ENCODE results near the gene ISCA1.

ISCA1 gene

DNA sequence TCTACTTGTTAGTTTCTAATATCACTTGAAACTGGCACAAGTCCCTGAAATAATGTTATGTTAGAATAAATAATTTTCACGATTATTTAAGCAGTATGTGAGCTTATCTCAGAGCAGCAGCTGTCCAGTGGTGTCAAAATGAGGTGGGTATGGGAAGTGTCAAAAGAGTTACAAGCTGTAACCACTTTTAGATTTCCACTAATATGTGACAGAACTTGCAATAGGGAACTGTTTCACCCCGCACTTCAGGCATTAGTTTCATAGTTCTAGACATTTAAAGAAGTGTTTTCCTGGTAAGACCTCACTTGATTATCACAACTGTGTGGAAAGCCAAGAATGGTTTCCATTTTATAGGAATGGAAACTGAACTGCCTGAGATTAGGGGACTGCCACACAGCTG, 2.9 kb upstream of the ISCA1 start:
- no peak for DNase-seq (ENCODE audit: low spot score)

DNA sequence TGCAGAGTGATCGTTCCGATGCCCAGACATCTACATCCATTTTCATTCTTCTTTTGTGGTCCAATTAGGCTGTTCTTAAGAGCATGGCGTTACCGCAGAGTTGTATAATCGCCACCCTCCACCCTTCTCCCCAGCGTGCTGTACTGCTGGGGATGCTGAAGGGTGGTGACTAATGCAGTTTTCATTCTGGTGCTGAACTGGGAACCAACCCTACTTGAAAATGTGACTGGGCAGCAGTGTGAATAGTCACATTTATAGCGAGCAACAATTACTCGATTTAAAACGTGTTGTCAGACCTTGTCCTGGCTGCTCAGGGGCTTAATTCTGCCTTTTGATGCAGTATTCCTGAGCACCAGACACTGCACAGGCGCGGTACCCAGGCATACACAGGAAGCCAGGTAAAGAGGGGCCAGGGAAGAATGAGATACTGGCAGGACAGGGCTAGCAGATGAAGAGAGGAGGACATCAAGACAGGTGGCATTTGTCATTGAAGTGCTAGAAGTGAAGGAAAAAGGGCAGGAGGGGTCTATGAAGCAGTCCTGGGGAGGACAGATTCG, 719 bp upstream of the ISCA1 start:
- peak; percentile 82 for DNase-seq (ENCODE audit: low spot score)

DNA sequence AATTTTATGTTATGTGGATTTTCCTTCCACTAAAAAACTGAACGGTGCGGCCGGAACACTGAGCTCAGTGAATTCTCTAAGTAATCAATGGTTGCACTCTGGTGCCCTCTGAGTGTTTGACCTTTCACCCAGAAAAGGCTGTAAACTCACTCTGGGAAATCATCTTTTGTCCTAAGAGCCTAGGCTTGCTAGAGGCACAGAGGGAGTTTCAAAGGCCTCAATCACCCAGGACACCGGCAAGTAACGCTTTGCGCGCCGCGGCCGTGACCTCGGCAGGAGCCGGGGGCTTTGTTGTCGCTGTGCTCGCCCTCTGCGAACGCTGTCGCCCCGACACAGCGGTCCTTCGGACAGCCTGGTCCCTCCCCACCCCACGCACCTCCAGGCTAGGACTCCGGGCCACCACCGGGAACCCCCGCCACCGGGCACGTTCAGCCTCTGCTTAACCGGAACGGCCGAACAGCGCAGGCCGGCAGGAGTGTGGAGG, 703 bp downstream of the ISCA1 start:
- no peak for DNase-seq (ENCODE audit: low spot score)

DNA sequence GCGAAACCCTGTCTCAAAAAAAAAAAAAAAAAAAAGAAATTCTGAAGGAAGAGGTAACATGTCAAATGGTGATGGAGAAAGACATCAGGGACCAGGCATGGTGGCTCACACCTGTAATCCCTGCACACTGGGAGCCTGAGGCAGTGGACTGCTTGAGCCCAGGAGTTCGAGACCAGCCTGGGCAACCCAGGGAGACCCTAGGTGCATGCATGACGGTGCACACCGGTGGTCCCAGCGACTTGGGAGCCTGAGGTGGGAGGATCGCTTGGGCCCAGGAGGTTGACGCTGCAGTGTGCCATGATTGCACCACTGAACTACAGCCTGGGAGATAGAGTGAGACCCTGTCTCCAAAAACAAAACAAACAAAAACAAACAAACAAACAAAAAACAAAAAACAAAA, 1.8 kb downstream of the ISCA1 start:
- DNase-seq (ENCODE audit: low spot score), result no peak

DNA sequence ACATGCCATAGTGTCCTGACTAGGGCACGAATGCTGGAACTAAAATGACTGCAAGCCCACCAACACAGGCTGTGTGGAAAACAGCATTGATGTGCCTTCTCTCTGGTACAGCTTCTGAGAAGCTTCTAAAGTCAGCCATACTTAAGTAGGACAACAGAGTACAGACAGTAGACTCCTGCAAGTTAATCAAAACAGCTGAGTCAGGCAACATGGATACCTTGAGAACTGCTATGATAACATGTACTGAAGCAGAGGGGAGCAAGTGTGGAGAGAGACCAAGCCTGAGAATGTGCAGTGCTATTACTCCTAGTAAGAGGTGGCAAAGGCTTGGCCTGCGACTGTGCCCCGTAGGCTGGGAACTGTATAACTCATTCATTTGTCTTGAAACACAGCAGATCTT, 2.5 kb downstream of the ISCA1 start:
- DNase-seq (ENCODE audit: low spot score), result no peak

DNA sequence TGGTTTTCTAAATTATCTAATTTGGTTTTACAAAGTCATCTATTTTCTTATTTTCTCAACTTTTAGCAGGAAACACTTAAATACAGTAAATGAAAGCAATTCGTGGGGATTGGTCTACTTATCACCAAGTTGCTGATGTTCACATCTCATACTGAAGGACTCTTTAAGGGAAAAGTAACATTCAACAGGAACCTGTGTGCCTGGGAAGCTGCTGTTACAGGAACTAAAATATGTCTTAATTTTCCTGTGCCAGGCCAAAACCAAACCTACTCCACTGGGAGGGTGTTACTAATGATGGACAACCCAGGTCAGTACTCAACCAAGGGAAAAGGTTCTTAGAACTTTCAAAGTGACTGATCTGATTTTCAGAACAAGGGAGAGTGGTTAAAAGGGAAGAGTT, 5.3 kb downstream of the ISCA1 start:
- DNase-seq (ENCODE audit: low spot score), result no peak

DNA sequence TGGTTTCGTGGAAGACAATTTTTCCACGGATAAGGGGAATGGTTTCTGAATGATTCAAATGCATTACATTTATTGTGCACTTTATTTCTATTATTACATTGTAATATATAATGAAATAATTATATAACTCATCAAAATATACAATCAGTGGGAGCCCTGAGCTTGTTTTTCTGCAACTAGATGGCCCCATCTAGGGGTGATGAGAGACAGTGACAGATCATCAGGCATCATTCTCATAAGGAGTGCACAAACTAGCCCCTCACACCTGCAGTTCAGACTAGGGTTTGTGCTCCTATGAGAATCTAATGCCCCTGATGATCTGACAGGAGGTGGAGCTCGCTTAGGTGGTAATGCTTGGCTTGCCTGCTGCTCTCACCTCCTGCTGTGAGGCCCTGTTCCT, 6.4 kb downstream of the ISCA1 start:
- no peak for DNase-seq (ENCODE audit: low spot score)

DNA sequence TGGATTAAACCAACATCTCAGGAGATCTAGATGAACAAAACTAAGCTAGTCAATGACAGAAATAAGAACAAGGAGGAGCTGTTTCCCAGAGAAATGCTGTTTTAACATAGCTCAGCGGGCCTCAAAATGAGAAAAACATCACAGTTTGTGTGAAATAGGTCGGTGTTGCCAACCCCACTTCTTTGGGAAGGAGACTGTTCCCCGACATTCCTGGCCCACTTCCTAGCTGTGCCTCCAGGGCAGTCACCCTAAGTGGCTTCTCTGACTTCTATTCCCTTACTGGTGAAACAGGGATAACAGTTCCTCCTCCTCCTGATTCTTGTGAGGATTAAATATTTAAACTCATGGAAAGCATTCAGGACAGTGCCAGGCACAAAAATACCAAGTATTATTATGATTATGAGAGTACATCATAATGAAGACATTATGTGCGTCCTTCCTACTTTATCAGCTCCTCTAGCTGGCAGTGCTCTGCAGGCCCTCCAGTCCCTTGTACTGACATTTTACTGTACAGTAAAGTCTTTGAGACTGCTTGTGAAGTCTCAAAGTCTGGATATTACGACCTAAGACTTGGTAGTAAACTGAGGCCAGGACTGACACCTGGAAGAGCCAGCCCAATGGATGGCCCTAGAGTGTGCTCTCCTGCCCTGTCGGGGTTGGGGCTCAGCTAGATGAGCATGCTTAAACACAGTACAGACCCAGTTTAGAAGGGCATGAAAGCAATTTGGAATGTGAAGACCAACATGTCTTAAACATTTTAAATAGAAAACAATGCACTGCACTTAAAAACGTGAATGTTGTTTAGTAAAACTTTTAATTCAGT, 7.3 kb downstream of the ISCA1 start:
- no peak for DNase-seq (ENCODE audit: low spot score)

DNA sequence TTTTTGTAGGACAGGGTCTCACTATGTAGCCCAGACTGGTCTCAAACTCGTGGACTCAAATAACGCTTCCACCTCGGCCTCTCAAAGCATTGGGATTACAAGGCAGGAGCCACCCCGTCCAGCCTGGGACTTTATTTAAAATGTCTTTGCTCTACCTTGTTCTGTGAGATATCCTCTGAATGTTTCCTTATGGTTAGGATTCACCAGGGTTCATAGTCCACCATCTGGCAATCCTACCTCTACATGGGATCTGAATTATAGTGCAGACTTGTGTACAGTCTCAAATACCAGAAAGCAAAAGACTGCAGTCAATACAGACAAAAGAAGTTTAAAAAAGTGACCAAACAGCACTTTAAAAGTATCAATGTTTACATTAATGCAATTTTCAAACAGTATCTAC, 10.1 kb downstream of the ISCA1 start:
- DNase-seq (ENCODE audit: low spot score), result no peak

DNA sequence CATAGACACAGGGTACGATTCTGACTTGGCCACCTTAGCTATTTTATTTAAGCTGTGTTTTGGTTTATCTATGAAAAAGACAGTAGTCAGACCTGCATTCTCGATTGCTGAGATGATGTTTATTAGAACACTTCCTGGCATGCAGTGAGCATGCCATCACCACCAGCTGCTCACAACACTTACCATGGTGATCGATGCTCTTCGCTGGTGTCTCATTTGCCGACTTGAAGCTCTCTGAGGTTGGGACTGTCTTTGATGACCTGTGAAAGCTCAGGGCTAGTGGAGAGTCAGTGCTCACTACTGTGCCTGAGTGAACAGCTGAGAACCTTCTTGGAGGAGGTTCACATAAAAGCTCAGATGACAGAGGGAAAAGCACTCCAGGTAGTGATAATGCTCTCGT, 18.5 kb downstream of the ISCA1 start:
- no peak for DNase-seq (ENCODE audit: low spot score)

DNA sequence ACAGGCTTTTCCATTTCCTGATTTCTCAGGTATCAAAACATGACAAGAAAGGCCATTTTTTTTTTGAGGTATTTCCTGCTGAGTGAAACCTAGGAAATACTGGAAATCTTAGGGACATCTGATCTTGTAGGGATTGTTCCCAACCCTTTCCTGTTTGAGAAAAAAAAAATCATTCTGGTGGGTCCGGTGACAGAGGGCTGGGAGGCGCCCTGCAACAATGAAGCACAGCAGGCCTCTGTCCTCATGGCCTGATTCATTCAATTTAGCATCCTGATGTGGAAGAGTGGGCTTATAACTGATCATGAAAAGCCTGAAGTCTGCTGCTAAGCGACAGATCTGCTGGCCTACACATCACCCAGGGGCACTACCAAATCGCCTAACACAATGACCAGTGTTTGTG, 19.8 kb downstream of the ISCA1 start:
- DNase-seq (ENCODE audit: low spot score), result no peak

DNA sequence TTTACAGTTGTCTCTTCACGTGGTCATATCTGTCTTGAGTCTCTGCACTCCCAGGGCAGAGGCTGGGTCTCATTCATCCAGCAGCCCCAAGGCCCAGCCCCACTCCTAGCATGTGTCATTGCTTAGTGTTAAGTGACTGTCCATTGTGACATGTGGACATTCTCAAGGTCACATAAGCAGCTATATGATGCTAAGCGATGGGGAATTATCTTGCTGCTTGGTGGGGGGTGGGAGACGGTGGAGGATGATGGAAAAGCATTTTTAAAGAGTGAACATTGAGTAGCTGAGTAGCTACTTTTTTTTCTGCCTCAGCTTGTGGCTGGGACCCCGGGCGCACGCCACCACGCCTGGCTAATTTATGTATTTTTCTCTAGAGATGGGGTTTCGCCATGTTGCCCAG, 22.8 kb downstream of the ISCA1 start, which contains the start of gene C9orf153:
Gene C9orf153 (minus strand): TSS at position 101 of the 400 bp plus-strand sequence. CDS start 30,054 bp downstream, outside the sequence.
- no peak for DNase-seq (ENCODE audit: low spot score)

DNA sequence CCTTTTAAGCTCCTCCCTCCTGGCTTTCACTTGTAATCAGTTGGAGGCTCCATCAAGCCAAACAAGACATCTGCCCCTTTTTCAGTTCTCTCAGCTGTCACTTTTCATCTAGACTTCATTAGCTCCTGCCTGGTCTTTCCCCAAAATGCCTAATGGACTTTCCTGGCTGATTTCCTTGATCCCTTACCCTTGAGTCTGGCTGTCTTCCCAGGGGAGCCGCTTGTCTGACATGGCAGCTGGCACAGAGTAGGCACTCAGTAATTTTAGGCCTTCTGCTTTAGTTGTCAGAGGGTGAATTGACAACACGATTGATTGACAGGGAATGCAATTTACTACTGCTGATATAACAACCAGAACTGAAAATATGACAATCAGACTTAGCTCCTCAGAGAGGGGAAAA, 24.9 kb downstream of the ISCA1 start:
- no peak for DNase-seq (ENCODE audit: low spot score)

DNA sequence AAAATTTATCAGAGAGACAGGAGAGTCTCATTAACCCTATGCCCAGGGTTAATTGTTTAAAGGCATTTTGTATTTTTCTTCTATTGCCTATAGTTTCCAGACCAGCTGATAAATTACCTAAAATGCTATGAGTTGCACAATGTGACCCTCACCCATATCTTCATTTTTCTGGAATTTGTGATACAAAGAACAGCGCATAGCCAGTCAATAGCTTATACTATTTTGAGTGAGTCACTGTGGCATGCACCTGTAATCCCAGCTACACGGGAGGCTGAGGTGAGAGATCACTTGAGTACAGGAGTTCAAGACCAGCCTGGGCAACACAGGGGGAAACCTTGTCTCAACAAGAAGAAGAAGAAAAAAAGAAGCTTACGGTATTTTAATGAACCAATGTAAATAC, 25.7 kb downstream of the ISCA1 start:
- DNase-seq (ENCODE audit: low spot score), result no peak

DNA sequence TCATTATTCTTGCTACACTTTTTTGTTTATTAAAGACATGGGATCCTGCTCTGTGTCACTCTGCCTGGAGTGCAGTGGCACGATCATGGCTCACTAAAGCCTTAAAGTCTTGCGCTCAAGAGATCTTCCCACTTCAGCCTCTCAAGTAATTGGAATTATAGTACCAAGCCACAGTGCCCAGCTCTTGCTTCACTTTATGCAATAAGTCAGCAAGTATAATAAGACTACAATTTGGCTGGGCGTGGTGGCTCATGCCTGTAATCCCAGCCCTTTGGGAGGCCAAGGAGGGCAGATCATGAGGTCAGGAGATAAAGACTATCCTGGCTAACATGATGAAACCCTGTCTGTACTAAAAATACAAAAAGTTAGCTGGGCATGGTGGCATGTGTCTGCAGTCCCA, 28.8 kb downstream of the ISCA1 start:
- DNase-seq (ENCODE audit: low spot score), result no peak

DNA sequence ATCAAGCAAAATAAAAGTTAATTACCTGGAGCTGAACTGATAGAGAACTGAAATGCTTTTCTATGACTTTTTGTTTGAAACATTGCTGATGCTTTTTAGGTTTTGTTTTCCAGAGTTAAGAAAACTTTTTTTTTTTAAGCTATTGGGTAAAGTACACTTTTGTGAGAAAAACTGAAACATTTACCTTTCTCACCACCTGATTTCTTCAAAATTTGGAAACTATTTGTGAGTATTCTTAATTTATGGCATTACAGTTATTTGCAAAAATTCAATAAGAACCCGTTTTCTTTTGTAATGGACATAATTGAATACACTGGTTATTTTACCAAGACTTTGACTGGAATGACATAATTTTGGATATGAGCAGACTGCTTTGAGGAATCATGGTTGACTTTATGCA, 29.5 kb downstream of the ISCA1 start:
- no peak for DNase-seq (ENCODE audit: low spot score)

DNA sequence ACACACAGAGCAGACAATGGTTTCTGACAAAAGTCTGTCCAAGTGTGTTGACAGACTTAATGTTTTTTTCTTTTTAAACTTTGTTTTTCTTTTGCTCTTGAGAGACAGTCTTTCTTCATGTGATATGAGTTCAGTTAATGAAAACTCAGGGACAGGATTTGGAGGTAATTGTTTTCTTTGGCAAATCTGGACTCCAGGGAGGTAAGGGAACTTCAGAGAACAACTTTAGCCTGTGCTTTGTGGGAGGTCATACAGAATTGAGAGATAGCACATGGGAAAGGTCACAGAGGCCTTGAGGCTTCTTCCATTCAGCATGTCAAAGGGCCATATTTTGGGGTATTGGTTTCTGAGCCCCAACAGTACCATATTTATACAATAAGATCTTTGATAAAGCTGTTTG, 32.2 kb downstream of the ISCA1 start:
- DNase-seq (ENCODE audit: low spot score), result no peak

DNA sequence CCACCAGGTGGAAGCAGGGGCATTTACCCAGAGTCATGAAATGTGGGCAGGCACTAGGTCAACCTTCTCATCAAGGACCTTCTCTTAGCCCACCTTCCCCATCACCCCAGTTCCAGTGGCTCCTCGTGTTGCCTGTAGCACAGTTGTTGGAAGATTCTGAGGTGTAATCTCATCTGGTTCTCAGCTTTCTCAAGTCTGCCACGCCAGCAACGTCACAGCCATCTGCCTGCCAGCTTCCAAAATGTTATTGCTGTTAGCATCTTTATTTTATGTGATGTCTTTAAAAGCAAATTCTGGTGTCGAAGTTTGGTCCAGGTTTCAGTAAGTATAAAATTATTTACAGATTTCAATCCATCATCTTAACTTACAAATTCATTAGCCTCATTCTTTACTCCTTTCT, 33.6 kb downstream of the ISCA1 start:
- DNase-seq (ENCODE audit: low spot score), result no peak

DNA sequence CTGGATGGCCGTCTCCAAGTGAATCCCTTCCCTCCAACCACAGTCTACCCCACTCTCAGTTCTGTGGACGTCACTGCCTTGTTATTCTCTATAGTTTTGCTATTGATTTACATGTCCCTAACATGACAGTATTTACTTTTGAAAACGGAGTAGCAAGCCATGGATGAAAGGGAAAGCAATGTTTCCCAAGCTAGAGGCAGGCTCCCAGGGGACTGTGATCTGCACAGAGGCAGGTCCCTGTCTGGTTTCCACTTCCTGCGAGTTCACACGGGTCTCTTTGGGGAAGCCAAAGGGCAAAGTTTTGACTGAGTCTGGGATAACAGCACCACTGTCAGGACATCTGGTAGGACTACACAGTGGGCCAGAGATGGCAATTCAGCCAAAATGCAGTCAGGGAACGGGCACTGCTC, 35.6 kb downstream of the ISCA1 start:
- no peak for DNase-seq (ENCODE audit: low spot score)

DNA sequence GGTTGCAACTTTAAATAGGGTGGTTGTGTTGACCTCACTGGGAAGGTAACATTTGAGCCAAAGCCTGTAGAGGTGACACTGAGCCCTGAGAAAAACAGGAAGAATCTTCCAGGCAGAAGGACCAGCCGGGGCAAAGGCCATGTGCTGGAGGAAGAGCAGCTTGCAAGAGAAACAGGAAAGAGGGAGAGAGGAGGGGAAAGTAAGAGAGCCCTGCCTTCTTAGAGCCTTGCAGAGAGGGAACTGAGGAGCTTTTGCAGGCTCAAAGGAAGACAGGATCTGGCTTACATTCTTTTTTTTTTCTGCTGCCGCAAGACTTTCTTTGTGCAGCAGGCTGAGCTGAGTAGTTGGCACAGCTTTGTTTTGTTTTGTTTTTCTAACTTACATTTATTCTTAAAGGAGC, 40.3 kb downstream of the ISCA1 start:
- no peak for DNase-seq (ENCODE audit: low spot score)

DNA sequence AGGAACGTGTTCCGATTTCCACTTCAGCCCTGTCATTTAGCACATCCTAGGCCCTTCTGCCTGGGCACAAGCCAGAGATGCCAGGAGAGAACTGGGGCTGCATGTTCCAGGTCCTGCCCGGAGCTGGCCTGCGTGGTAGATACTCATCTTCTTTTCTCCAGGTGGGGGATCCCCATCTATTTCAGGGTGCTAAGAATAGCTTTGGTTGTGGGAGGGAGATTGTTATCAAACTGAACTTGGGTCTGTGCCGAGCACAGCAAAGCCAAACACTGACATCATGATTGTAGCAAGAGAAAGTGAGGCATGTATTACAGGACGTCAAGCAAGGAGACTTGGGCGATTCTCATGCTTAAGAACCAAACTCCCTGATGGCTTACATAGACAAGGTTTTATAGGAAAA, 41.1 kb downstream of the ISCA1 start:
- no peak for DNase-seq (ENCODE audit: low spot score)

DNA sequence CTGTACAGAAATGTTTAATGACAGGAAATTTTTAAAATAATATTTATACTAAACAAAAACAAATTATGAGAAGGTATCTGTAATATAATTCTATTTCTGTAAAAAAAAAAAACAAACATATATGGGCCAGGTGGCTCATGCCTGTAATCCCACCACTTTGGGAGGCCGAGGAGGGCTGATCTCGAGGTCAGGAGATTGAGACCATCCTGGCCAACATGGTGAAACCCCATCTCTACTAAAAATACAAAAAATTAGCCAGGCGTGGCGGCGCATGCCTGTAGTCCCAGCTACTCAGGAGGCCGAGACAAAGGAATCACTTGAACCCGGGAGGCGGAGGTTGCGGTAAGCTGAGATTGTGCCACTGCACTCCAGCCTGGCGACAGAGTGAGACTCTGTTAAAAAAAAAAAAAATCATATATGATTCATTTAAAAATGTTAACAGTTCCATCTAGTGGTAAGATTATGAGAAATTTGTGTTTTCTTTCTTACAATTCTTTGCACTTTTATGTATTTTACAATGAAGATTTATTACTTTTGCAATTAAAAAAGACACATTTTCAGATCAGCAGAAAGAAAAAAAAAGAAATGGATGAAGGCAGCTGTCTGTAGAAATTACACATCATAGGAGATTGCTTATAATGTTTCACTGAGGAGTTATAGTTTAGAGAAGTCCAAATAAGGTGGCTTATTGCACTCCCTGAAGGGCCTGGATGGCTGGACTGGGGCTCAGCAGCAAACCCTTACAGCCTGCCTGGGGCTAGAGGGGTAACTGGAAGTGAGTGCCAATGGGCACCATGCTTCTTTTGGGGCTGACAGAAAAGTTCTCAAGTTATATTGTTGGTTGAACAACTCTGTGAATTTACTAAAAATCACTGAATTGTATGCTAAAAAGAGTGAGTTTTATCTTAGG, 43.2 kb downstream of the ISCA1 start:
- DNase-seq (ENCODE audit: low spot score), result peak; percentile 10

DNA sequence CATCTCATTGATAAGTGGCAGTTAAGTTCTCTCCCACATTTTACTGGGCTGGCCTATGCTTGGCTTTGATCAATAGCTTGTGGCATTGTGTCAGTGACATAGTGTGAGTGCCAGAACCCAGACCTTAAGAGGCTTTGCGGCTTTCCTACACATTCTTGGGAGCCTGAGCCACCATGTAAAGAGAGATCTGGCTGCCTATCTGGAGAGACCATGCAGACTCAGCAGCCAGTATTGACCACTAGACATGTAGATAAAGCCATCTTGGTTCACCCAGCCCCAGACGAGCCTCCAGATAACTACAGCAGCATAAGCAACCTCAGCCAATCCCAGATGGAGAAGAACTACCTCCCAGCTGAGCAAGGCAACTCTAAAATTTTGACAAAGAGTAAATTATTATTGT, 51.5 kb downstream of the ISCA1 start:
- no peak for DNase-seq (ENCODE audit: low spot score)
